ENCODE data around the gene ZEB2.

The ZEB2 gene

DNA sequence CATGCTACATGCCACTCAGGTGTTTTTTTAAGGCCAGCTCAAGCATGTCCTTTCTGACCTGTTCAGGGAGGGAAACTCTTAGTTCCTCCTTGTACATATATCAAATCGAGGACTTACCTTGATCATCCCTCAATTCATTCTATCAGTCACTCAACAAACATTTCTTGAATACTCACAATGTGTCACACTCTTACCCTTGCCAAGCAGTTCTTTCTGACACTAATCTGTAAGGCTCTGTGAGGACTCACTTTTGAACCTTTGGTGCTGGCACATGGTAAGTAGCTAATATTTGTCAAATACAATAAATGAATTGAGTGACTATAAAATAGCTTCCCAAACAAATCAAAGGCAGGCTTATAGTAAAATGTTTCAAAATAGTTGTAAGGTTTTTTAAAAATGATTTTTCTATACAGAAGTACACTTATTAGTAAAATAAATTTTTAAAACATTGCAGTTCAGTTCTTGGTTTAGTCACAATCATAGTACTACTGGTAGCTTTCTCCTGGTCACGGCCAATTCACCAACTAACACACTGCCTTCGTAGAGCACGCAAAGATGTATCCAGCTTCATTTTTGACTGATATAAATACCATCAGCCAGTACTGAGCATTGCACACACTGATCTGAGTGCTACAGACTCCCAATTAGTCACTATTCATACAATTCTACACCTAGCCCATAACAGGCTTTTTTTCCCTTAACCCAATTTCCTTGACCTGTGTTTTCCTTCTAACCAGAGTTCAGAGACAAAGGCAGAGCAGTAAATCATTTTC lies 50.9 kb downstream of the ZEB2 start:
- no peak for DNase-seq

DNA sequence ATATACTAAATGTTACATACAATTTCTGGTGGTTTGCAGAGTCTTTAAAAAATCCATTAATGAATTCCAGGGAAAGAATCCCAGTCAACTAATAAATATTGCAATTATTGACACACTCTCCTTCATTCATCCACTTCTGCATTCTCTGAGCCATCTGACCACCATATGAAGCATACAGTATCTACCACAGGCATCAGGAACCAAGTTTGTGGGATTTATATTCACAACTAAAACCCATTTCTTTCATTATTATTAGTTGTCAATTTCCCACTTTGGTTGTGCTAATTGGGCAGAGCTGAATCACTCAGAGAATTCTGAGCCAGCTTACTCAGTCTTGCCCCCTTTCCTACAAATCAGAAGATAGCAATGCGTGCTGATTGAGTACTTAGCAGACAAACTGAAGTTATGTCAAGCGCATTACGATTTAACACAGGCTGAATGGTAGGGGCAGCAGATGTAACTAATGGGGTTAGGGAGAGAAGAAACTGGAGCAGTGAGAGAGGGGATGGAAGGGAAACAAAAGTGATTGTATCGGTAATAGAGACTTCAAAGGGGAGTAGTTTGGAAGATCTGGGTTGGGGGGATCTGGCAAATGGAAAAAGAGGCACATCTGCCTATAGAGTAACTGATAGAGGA lies 52.3 kb downstream of the ZEB2 start:
- no peak for DNase-seq

DNA sequence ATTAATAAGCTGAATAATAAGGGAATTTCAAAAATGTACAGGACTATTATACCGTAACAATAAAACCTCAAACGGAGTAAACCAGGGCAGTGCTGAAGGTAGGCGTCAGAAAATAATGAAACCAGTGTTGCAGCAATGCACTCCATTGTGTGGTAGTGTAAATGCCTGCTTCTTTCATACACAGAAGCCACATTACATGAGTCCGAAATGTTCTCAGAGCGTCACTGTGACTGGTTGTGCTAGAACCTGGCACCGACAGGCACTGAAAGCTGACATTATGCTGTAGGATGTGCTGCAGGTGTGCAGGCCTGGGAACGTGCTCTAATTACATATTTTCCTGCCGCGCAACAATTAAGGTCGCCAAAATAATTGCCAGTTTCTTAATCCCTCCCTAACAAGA lies 53.3 kb downstream of the ZEB2 start:
- no peak for DNase-seq

DNA sequence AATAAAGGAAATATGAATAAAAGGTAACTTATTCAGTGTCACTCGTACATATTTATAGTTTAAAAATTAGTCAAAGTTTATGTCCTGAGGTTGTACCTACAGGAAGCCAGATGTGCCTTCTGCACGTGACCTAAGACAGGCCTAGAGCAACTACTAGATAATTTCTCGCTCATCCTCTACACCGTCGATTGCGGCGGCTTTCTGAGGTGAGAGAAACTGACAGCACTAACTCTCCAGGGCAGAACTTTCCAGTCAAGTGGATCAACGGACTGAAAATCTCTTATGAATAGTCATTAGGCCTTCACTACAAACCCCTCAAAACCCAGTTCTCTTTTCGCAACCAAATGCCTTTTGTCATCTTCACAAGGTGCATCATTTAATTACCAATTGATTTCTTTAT lies 54.2 kb downstream of the ZEB2 start:
- no peak for DNase-seq

DNA sequence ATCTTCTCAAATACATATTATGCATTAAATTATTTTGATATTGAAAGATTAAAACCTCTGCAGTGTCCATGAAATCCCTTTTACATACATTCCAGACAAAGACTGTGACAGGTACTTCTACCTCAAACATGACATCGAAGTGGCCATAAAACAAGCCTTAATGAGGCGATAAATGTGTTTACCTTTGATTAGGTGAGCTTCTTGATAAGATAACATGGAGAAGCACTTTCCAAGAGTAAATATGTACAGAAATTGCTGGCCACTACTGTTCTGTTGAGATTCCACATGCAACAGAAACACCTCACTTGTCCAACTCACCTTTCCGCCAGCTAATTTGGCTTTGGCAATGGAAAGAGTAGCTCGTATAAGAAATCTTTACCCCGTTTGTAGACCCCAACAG lies 55.2 kb downstream of the ZEB2 start:
- DNase-seq = no peak

DNA sequence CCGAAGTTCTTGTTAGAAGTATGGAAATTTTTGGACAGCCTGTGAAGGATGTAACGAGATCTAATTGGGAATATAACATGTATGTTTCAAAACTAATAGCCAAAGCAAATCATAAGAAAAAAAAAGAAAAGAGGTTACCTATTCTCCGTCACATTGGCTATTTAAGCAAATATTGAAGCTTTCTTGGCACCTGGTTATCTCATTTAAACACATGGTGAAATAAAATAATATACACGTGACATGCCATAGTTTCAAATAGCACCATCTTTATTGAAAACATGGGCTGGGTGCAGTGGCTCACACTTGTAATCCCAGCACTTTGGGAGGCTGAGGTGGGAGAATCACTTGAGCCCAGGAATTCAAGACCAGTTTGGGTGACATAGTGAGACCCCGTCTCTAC lies 56.7 kb downstream of the ZEB2 start:
- no peak for DNase-seq

DNA sequence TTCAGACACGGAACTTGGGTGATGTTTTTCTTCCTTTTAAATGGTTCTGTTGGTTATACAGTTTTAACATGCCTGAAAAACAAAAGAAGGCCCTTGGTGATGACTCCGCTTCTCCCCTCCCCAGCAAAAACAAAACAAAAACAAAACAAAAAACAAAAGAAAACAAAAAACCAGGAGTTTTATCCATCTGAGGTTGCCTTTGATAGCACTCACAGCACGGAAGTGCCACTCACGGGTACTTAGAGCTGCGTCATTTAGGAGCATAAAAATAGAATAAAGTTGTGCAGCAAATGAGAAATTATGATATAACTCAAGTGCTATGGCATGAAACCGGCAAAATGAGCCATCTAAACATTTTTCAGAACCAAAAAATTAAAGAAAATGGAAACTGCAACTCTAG lies 57.7 kb downstream of the ZEB2 start:
- DNase-seq = no peak

DNA sequence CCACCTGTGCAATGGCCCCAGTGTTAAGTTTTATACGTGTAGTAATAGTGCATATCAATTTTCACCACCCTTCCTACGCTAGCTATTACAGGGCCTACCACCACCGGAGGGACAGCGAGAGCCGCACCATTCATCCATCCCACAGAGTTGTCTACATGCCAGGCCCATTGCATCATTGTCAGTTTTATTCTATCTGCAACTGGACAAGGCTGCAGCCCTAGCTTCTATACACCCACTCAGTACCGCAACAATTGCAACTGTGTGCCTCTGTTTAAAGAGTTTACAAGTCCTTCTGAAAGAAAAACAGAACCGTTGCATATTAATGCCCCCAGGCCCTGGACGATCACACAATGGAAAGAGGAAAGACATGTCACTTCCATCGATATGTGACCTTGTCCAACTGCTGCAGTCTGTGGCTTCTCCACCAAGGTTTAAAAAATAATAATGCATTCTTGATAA lies 58.6 kb downstream of the ZEB2 start:
- no peak for DNase-seq

DNA sequence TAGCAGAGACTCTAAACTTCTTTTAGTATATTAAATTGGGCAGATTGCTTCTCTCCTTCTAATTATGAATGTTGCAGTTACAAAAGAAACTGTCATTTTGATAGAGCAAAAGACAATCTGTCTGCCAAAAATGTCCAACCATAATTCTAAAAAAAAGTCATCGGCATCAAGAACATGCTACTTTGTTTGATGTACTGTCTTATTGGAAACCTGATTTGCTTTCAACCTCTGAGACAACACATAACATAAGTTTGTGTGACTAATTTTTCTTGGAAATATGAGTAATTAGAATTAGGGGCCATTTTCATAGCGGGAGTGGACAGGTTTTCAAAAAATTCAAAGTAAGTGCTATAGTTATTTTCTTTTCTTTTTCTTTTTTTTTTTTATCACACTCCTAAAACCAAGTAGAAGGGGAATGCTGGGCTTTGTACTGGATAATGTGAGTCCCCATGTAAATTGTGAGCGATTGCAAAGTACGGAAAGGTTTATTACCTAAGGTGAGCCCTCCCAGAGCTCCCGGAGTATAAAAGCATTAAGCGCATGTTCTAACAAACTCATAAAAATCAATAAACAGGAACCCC lies 59.1 kb downstream of the ZEB2 start:
- DNase-seq = no peak

DNA sequence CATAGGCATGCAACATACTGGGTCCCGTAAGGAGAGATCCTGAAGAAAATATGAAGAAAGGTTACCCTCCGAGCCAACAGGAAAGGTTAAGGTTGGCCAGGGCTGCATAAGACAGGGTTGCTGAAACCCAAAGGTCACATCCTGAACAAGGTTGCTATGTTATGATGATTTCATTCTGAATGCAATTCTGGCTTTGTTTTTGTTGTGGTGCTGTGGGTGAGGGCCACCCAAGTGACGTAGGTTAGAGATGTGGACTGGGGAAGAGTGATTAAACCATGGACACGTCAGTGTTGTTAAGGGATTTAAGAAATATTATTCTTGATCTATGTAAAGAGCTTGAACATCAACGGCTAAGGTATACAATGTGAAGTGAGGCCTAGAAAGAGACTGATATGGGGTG lies 60.0 kb downstream of the ZEB2 start:
- no peak for DNase-seq

DNA sequence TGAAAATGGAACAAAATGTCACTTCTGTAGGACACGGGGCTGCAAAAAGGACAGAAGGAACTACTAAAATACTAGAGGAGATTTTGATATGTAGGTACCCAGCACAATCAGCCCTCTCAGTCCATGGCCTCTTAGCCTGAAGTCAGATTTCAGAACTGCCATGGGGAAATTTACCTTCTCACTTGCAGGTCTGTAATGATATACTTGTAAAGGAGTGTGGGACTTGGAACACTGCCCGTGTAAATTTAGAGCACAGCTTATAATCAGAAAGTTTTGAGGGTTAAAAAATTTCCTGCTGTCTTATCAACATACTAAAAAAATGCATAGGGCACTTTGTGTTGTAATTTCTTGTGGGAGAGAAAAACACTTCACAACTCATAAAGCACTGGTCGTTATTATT lies 60.6 kb downstream of the ZEB2 start:
- no peak for DNase-seq

DNA sequence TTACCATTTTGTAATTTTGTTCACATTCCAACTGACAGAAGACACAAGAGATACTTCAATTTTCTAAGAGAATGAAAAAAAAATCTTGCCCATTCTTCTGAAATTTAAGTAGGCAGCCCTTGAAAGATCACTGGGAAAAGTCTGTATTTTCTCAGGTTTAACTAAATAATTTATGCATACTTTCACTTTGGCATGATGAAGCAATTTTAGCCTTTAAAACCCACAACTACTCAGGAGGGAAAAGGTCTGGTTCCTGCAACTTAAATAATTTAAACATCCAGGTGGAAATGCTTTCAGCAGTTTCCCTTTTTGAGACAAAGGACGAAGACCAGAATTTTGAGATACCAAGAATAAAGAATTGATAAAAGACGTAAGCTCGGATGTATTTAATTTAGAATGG lies 61.4 kb downstream of the ZEB2 start:
- DNase-seq = no peak

DNA sequence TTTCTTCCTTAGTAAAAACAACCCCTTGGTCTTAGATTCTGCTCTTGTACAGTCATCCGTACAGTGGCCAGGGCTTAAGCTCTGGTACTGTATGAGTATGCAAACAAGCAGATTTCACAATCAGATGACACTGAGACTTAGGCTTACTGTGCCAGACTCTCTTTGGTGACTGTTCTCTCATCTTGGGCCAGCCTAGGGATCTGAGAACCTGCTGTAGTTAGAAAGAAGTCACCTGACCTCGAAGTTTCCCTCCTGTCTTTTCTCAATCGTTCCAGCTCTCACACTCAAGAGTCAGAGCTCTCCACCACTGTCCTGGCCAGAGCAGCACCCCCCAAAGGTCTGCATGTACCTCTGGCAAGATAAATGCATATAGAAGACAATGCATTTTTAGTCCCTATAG lies 63.2 kb downstream of the ZEB2 start:
- DNase-seq = no peak

DNA sequence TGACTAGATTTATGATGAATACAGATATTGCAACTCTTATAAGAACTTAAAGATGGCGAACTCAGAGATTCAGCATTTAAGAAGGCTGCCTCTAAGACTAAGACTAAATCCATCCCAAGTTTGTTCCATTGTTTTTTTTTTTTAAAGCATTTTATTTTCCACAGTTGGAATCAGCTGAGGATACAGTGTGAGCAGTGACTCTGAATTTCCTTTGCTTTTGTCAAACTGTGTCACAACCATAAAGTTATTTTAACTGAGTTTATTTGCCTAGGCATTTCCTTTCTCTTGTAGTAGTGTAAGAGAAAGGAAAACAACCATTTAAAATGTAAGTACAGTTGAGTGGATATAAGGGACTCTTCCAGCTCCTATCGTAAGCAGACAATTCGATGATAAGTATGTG lies 63.9 kb downstream of the ZEB2 start:
- DNase-seq = no peak

DNA sequence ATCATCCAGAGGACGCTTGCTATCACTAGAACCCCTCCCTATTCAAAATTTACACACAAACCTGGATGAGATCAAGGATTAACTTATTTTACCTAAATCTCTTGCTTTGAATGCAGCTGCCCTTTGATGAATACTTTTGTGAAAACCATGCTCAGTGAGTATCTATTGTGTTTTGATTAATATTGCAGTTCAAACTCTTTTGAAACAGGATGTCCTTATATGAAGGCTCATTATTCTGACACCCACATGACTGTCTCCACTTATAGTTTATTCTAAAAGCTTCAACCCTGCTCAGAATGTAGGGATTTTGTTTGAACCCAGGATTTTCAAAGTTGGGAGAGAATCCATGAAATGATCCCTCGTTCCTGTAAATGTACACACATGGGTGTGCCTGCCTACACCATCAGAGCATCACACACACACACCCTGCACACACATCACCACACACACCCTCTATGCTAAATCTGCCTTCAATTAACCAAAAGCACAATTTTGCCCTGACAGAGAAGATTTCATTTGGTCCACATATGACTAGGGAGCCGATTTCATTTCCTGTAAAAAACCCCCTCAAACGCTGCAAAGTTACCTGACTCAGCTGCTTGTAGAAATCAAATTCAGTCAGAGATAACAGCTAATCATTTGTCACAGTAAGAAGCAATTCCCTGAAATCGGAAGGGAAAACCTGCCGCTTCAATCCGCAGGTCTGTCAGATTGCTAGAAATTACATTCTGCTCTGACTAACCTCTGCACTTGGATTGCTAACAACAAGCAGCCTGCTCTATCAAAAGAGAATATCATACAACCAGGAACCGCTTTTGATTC lies 65.2 kb downstream of the ZEB2 start:
- no peak for DNase-seq

DNA sequence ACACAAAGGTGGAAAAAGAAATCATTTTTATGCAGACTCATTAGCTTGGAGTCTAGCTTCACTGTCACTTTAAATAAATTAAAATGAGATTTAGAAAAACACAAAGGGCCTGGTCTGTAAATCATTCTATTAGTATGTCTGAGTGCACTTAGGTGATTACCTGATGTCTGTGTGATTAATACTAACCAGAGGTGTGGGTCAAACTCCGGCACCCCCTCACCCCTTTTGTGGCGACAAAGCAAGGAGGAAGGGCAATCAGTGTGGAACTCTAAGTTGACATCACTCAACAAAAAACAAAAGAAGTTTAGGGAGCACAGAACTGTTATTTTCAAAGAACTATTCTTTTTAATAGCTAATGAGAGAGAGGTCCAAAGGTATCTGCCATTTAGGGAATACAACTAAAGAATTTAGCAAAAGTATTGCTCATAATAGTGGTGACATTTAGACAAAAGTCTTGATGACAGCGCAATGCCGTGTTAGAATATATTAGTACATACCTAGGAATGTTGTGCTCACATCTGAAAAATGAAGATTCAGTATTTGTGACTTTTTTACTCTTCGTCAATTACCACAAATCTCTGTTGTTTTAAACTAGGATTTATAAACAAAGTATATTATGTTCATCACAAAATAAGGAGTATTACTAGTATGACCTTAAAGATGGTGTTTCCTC lies 66.3 kb downstream of the ZEB2 start:
- no peak for DNase-seq

DNA sequence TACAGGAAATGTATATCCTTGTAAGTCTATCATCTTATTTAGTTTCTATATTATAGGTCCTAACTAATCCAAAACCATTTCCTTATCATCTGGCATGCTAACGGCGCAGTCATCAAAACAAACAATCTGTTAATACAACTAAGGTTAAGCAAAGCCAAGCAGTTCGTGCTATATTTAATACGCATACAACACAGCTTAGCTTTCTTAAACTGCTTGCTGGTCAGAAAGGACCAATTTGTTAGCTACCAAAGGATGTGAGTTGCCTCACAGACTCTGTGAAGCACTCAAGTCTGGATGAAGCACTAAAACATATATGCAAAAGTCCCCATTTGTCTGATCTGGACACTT lies 67.0 kb downstream of the ZEB2 start:
- no peak for DNase-seq

DNA sequence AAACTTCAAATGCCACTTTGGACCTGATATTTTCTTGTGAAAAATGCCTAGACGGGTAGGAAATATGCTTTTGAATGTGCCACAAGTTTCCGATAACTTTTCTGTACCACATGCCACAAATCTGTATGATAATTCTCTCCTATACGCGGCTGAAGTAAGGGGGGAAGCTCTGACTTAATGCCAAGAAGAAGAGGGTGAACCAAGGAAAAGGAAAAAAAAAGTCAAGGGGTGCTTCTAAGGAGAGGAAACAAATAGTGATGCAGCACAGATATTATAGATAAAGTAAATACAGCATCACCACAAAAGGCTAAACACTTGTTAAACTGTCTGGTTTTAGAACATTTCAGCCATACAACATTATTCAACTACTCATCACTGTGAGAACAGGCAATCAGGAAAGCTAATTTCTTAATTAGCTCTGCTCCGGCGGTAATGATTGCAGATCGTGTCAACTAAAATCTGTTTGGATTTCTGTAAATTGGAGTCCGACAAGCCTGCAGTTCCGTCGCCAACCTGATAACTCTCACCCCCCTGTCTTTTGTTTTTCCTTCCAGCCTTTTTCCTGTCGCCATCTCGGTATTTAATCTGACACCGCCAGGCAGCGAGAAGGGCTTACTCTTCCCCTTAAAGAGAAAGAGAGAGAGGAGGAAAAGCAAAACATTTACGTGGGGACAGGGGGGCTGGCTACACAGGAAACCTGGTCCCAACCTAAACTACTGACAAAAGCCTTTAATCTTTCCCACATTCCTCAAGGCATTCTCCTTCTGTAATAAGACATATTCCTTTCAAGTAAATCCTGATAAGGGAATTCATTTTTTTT lies 67.5 kb downstream of the ZEB2 start:
- no peak for DNase-seq

DNA sequence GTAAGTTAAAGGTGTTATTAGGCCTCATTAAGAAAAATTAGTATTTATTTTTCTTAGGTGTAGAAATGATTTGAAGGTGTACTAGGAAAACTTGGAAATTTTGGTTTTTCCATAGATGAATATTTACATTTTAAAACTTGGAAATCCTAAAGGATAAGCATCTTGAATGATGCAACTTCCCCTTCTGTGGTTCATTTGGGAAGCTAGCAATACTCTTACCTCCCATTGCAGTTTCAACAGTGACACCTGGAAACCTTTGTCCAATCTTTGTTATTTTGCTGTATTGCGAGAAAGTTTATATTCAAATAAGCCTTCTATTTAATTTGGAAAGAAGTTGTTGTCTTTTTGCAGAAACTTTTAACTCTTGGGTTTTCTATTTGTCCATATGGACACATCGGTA lies 68.5 kb downstream of the ZEB2 start:
- no peak for DNase-seq

DNA sequence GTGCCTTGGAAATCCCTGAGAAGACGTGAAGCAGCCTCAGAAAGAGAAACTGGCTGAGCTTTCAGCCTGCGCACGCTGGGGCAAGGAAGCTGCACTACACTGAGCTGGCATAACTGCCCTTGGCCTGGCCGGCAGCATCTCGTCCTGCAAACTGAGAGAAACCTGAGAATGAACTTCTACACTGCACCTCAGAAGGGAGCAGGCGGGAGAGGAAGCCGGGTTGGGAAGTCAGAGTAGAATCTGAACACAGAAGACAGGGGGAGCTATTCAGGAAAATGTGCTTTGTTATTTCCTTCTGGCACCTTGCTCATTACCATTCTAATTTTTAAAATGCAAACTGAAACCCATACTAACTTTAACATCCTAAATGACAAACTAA lies 70.9 kb downstream of the ZEB2 start:
- no peak for DNase-seq

DNA sequence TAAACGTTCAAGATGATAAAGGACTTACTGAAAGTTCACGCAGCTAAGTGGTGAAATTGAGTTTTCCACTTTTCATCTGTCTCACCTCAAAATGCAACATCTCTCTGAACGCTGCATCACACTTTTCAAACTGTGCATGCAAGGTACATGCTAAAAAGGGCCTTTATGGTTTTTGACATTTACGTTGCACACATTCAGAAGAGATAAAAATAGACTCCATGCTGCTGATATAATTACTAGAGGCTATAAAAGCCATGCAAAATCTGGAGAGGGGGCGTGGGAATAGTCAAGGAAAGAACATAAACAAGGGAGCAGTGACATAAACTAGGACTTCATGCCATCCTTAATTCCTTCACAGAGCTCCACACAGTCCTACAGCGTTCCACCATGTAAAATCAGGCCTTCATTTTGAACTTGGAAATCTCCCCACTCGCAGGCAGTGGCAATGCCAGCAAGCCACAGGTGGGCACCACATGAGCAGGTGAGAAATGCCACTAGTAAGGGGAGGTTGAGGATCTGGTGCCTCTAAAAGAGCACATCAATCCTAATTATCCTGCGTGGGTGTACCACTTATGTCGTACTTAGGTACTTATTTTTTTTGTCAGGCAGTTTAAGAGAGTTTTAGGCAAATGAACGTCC lies 71.4 kb downstream of the ZEB2 start:
- DNase-seq = no peak

DNA sequence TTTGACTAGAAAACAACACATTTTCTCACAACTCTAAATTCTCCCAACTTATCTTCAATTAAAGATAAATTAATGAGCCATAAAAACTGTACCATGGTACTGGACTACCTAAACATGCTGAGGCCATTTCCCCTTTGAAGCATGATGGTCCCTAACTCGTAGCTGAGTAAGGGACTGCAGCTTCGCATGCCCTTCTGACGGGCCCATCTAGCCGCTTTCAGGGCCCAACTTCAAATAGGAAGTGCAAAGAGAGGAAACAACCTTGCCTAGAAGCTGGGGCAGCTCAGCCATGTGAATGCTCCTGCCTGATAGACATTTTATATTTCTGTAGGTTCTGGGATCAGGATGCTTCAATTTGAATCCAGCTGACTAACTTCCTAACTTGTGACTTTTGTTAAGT lies 72.4 kb downstream of the ZEB2 start:
- no peak for DNase-seq
